Gastroesophageal sphincter (tissue), 3 donors: ENCODE measurements around the gene CTNNA1.

Experiments used
- CTCF ChIP-seq, 4 experiments: fragments of 200-600 bp in 2 of 4; fragments of 450-650 bp in 2 of 4; sonication (generic) in 1 of 4; IDR thresholded peaks; one replicate each; pipeline ENCODE4 v1.5.1; 2017 to 2019; ENCODE audit warnings: antibody characterized with exemption in 4 of 4, mild to moderate bottlenecking in 2 of 4, moderate library complexity in 2 of 4
- EP300 ChIP-seq: sonication (generic); formaldehyde crosslinking; IDR thresholded peaks from one replicate; pipeline ENCODE4 v1.6.1; 2017; ENCODE audit warnings: antibody characterized with exemption, mild to moderate bottlenecking
- POLR2A ChIP-seq, 2 donors: fragments of 450-650 bp; IDR thresholded peaks; one replicate each; pipeline ENCODE4 v1.6.1; 2017; ENCODE audit warnings: antibody characterized with exemption in 2 of 2, mild to moderate bottlenecking in 2 of 2, moderate library complexity in 1 of 2
- POLR2AphosphoS5 ChIP-seq: sonication (generic); formaldehyde crosslinking; IDR thresholded peaks from one replicate; pipeline ENCODE4 v1.6.1; 2017; ENCODE audit warnings: antibody characterized with exemption

GRCh38 chr5:138753794-138754698 is 821 bp downstream of the CTNNA1 start:
- TF ChIP-seq CTCF (IDR thresholded peaks at IDR 0.05) (no peak), EP300 (no peak), POLR2A (IDR thresholded peaks at IDR 0.05) (no peak), POLR2AphosphoS5 (peak; percentile 93)
